HG02840 (cell line): Measurements from ENCODE around the gene OBI1.

Source experiments
- ATAC-seq: cut with Tn5 transposase; IDR thresholded peaks from one replicate; pipeline ENCODE4 v1.9.1; 2021; ENCODE audit warnings: mild to moderate bottlenecking, moderate library complexity, moderate number of reproducible peaks; ENCODE audit not compliant: unreplicated experiment, low FRiP score

The OBI1 gene

DNA sequence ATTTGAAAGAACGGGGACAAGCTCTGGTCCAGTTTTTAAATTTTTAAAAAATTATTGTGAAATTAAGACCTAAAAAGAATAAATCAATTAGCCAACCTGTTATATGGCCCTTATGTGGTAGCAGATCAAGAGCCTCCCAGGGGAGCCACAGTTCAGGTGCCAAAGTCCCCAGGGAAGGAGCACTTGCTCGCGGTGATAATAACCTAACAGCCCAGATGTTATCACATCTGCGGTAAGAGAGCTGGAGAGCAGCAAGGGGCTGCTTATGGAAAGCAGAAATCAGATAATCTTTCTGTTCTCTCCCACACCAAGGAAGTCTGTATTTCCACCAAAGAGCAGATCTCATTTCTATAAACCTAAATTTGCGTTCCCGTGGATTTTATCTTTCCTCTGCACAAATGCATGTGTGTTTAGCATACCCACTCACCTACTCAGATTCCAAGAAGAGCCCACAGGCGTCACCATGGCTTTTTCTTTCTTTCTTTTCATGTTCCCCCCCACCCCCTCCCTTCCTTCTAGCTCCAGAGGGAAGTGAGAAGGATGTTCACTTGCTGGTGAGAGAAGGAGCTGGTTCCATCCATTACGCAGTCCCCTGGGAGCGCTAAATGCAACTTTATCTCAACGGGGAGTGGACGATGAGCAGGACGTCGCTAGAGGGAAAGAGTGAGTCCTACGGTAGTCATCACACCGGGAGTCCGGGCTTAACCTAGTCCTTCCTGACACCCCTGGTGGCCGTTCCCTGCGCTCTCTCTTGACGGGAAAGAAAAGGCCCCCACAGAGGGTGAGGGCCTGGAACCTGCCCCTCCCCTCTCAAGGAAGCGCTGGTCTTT, 54.0 kb downstream of the OBI1 start:
- no peak for ATAC-seq

GRCh38 chr13:78603240-78603957, 55.6 kb downstream of the OBI1 start, which contains the start of gene POU4F1:
Gene POU4F1, minus strand, starts transcription at chr13:78603552. Its CDS starts 226 bp downstream, at chr13:78603326.
- peak; percentile 59 for ATAC-seq

- peak; percentile 35 for ATAC-seq
These were observed 56.3 kb downstream of the OBI1 start for GRCh38 chr13:78602561-78603239.

DNA sequence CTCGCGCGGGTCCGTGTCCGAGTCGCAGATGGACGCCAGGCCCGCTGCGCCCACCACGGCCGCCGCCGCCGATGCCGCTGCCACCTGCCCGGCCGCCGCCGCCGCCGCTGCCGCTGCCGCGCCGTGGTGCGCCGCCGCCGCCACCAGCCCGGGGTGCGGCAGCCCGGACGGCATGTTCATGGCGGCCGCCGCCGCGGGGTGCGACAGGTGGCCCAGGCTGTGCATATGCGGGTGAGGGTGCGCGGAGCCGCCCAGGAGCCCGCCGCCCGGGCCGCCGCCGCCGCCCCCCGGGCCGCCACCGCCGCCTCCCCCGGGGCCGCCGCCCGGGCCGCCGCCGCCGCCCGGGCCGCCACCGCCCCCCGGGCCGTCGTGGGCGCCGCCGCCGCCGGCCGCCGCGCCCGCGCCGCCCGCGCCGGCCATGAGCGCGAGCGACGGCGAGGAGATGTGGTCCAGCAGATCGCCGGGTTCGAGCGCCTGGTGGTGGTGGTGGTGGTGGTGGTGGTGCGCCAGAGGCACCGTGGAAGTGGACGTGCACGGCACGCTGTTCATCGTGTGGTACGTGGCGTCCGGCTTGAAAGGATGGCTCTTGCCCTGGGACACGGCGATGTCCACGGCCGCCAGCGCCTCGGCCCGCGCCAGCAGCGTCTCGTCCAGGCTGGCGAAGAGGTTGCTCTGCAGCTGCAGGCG, 56.9 kb downstream of the OBI1 start:
- ATAC-seq = no peak

GRCh38 chr13:78601124-78601873, 57.7 kb downstream of the OBI1 start:
- no peak for ATAC-seq

DNA sequence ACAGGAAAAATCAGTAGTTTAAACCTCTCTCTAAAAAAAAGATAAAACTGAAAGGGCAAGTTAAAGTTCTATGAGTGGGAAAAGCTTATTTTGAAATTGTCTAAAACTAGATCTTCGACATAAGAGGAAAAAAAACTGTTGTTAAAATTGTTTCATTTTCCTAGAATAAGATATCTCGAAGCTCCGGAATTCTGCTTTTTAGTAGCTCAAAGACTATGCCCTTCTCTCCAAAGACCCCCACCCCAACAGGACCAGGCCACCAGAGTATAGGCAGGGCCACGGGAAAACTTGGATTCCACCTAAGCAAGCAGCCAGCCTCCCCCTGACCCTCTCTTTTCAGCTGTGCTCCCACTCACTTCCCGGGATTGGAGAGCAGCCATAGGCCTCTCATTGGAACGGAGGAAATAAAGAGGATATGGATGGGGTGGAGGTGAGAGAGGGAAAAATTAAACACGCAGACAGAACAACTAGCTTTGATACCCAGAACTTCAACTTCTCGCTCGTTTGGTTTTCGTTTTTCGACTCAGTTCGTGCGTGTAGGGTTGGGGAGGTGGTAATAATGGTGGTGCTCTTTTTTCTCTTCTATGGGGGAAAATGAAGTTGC, 58.6 kb downstream of the OBI1 start:
- no peak for ATAC-seq

- ATAC-seq = no peak
These were observed 59.2 kb downstream of the OBI1 start for GRCh38 chr13:78599645-78600279.

GRCh38 chr13:78598966-78599644, 59.9 kb downstream of the OBI1 start:
- no peak for ATAC-seq

DNA sequence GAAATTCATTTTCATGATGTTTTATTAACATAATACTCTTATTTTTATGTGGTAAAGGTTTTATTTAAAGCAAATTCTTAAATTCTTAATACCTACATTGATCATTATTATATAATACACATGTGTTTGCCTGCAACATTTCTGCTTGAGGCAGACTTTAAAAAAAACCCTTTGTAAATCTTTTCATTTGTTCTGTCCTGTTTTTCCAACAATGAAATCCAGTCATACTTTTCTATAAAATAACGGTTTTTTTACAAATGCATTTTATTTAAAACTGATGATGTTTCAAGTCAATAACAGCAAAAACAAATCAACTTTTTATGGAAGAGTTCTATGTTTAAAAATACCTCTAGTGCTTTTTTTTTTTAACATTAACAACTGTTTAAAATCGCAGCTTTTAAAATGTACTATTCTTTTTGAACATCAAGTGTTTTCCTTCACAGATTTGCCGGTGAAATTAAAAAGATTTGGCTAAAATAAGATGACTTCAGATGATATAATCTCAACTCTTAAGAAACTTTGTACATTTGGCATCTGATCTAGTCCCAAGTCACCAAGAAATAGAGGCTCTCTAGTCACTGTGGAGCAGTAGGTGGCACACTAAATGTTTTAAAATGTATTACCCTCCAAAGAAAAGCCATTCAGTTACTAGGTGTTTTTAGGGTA, 60.7 kb downstream of the OBI1 start:
- no peak for ATAC-seq

- ATAC-seq = no peak
These were observed 61.4 kb downstream of the OBI1 start for GRCh38 chr13:78597602-78597932.

- ATAC-seq = no peak
These were observed 62.0 kb downstream of the OBI1 start for GRCh38 chr13:78596736-78597601.

DNA sequence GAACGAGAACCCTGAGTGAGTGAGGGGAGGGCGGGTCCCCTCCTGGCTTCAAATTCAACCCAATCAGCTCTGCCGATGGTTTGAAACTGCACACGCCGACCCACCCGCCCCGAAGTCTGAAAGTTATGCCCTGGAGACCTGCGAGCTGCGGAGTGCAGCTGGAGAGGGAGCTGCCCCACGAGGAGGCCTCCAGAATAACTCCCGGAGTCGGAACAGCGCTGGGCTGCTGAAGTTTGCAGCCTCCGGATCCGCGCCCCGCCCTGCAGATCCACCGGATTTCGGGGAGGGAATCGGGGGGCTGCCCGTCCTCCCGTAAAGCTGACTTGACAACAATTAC, 62.6 kb downstream of the OBI1 start:
- ATAC-seq = no peak

DNA sequence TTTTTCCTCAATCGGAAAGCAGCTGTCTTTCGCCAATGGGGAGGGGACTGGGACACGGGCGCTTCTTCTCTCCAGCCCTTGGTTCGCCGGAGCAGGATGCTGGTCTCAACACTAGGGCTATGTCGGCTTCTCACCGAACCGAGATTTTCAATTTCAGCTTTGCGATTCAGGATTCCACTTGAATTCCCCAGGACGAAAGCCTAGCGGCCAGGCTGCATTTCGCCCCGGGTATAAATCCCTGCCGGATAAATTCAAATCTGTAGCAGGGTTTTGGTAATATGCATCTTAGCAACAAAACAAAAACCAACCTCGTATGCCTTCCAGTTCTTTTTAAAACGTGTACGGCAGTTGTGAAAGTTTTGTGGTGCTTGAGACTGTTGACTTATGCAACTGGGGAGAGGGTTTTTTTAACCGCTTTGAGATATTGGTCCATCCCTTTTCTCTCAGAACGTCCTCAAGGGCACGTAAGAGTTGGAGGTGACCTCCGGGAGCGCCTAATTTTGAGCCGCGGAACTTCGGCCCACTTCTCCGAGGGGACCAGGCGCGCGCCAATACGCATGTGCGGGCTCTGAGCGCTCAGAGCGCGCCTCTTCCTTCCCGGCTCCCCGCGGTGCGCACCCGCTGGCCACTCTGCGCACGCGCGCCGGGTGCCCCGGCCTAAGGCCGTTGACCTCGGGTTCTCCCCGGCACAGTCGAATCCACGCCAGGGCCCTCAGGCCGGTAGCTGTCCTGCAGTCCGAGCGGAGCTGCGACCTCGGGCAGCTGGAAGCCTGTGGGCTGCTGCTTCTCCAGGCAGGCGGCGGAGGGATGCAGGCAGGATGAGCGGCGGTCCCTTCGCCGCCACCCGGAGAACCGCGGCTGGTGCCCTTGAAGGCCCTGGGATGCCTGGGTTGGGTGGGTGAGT, 63.2 kb downstream of the OBI1 start:
- ATAC-seq = no peak

DNA sequence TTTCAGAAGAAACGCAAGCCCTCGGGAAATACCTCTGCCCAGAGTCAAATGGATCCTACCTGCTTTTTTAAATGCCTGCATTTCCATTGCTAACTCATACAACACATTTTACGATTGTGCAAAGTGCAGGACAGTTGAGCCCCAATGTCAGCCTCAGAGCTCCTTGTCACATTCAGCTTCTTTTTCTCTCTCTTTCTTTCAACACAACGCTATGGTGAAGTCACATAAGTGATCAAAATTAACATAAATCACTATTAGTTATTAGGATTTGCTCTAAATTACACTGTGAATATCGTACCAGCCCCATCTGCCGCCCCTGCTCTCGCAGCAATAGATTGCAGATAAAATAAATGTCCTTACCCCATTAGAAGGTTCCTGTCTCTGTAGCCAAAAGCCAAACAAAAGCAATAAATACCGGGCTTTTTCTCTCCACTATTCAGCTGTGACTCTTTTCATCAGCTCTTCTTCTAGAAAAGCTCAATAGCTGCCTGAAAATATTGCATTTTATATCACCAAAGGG, 64.4 kb downstream of the OBI1 start:
- no peak for ATAC-seq

GRCh38 chr13:78593652-78594455, 65.1 kb downstream of the OBI1 start:
- no peak for ATAC-seq
